ENCODE measurements around the gene ACHE. TPM values are rescaled to one million over a fixed set of nuclear protein-coding genes. Genes with fewer than 3 reads are reported as not detected.

The ACHE gene
- total RNA-seq, 1 donor = under 0.01 TPM

DNA sequence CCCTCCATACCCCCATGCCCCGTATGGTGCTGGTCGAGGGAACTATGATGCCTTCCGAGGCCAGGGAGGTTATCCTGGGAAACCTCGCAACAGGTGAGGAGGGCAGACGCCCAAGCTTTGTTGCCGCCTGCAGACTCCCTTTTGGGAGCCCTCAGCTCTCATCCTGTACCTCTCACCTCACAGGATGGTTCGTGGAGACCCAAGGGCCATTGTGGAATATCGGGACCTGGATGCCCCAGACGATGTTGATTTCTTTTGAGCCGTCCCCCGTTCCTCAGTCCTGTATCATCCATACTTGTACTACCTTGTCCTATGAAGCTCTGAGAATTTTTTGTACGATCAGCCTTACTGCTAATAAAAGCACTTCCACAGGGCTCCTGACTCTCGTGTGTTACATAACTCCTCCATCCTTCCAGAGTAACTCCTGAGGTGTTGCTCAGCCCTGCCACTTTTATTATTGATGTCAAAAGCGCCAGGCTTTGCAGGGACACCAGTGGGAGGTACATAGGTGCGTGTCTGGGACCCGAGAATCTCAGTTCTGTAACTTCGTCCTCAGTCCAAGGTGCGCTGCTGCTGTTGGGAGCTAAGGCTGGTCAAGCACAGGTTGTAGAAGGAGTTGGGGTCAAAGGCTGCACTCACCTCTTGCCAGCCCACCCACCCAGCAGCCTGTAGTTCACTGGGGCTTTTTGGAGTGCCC, 7.2 kb downstream of the ACHE start:
- H3K36me3 ChIP-seq (ENCODE audit: insufficient read depth, low read length) = peaks cover 54% of the 10 kb centered on the region
- DNase-seq (ENCODE audit: insufficient read length, low spot score, missing footprints) = peak; percentile 72
- peaks cover 7% of the 10 kb centered on the region for H4K20me1 ChIP-seq (ENCODE audit: insufficient read depth, low read length)
- TF ChIP-seq, protein P1, sequence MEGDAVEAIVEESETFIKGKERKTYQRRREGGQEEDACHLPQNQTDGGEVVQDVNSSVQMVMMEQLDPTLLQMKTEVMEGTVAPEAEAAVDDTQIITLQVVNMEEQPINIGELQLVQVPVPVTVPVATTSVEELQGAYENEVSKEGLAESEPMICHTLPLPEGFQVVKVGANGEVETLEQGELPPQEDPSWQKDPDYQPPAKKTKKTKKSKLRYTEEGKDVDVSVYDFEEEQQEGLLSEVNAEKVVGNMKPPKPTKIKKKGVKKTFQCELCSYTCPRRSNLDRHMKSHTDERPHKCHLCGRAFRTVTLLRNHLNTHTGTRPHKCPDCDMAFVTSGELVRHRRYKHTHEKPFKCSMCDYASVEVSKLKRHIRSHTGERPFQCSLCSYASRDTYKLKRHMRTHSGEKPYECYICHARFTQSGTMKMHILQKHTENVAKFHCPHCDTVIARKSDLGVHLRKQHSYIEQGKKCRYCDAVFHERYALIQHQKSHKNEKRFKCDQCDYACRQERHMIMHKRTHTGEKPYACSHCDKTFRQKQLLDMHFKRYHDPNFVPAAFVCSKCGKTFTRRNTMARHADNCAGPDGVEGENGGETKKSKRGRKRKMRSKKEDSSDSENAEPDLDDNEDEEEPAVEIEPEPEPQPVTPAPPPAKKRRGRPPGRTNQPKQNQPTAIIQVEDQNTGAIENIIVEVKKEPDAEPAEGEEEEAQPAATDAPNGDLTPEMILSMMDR (IDR thresholded peaks at IDR 0.05; ENCODE audit: extremely low read depth, low read depth, low read length) = no peak
- H3K4me3 ChIP-seq (ENCODE audit: insufficient read depth, low read length) = peak overlapping the region; percentile 79
- H3K9me3 ChIP-seq (ENCODE audit: low read depth, low read length) = no peaks in the 10 kb centered on the region
- H3K27me3 ChIP-seq (ENCODE audit: insufficient read depth, low read length) = no peaks in the 10 kb centered on the region
- H2AFZ ChIP-seq (ENCODE audit: low read length) = no peak overlapping the region
- H3K4me2 ChIP-seq (ENCODE audit: insufficient read depth, low read length) = peak overlapping the region; percentile 82
- H3K4me1 ChIP-seq (ENCODE audit: insufficient read depth, low read length) = peaks cover 22% of the 10 kb centered on the region
- peaks cover 47% of the 10 kb centered on the region for H3K79me2 ChIP-seq (ENCODE audit: insufficient read depth, low read length)
- peak overlapping the region; percentile 56 for H3K27ac ChIP-seq (ENCODE audit: low read depth, low read length)

DNA sequence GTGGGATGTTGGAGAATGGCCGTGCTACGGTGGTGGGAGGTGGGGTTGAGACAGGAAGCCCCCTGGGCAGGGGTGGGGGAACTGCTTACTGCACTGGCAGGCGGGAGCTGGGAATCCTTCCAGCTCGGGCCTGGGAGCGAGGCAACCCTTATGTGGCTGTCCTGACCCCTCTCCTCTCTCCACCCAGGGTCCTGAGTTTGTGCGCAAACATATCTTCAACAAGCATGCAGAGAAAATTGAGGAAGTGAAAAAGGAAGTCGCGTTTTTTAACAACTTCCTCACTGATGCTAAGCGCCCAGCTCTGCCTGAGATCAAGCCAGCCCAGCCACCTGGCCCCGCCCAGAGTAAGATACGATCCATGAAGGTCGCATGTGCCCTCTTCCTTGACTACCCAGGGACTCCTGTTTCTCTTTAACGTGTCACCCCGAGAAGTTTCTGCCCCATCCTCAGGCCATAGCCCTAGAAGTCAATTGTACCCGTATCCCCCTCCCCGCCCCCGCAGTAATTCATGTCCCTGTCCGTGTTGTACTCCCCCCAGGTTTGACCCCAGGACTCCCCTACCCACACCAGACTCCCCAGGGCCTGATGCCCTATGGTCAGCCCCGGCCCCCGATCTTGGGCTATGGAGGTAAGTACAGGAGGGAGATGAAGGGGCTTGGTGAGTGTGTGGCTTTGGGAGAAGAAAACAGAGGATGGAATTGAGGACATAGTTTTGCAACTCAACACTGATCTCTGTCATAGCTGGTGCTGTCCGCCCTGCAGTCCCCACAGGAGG, 8.0 kb downstream of the ACHE start:
- Histone ChIP-seq H2AFZ (ENCODE audit: low read length) (no peak overlapping the region), H3K36me3 (ENCODE audit: insufficient read depth, low read length) (peaks cover 61% of the 10 kb centered on the region), H3K4me3 (ENCODE audit: insufficient read depth, low read length) (no peak overlapping the region), H3K27ac (ENCODE audit: low read depth, low read length) (no peak overlapping the region), H3K79me2 (ENCODE audit: insufficient read depth, low read length) (peaks cover 54% of the 10 kb centered on the region), H4K20me1 (ENCODE audit: insufficient read depth, low read length) (peaks cover 7% of the 10 kb centered on the region), H3K4me1 (ENCODE audit: insufficient read depth, low read length) (peaks cover 22% of the 10 kb centered on the region), H3K9me3 (ENCODE audit: low read depth, low read length) (no peaks in the 10 kb centered on the region), H3K27me3 (ENCODE audit: insufficient read depth, low read length) (no peaks in the 10 kb centered on the region), H3K4me2 (ENCODE audit: insufficient read depth, low read length) (peak overlapping the region; percentile 82)
- TF ChIP-seq, protein P1 (IDR thresholded peaks at IDR 0.05; ENCODE audit: extremely low read depth, low read depth, low read length) = no peak
- DNase-seq (ENCODE audit: insufficient read length, low spot score, missing footprints) = peak; percentile 84

DNA sequence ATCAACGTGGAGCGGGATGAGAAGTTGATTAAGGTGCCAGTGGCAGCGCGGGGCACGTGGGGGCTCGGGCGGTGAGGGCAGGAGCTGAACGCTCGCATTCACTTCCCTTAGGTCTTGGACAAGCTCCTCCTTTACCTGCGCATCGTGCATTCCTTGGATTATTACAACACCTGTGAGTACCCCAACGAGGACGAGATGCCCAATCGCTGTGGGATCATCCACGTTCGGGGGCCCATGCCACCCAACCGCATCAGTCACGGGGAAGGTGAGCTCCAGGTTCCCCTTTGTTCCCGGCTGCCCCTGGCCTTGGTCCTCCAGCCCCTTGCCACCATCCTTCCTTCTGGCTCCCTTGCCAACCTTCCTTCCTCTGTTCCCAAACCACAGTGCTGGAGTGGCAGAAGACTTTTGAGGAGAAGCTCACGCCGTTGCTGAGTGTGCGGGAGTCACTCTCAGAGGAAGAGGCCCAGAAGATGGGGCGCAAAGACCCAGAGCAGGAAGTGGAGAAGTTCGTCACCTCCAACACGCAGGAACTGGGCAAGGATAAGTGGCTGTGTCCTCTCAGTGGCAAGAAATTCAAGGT, 8.7 kb downstream of the ACHE start:
- H3K79me2 ChIP-seq (ENCODE audit: insufficient read depth, low read length) = peaks cover 58% of the 10 kb centered on the region
- H3K27ac ChIP-seq (ENCODE audit: low read depth, low read length) = no peak overlapping the region
- TF ChIP-seq, protein P1 (IDR thresholded peaks at IDR 0.05; ENCODE audit: extremely low read depth, low read depth, low read length) = no peak
- H3K9me3 ChIP-seq (ENCODE audit: low read depth, low read length) = no peaks in the 10 kb centered on the region
- peaks cover 10% of the 10 kb centered on the region for H4K20me1 ChIP-seq (ENCODE audit: insufficient read depth, low read length)
- peaks cover 67% of the 10 kb centered on the region for H3K36me3 ChIP-seq (ENCODE audit: insufficient read depth, low read length)
- no peak overlapping the region for H3K4me2 ChIP-seq (ENCODE audit: insufficient read depth, low read length)
- H3K4me1 ChIP-seq (ENCODE audit: insufficient read depth, low read length) = peaks cover 22% of the 10 kb centered on the region
- peak; percentile 42 for DNase-seq (ENCODE audit: insufficient read length, low spot score, missing footprints)
- no peak overlapping the region for H3K4me3 ChIP-seq (ENCODE audit: insufficient read depth, low read length)
- H2AFZ ChIP-seq (ENCODE audit: low read length) = no peak overlapping the region
- H3K27me3 ChIP-seq (ENCODE audit: insufficient read depth, low read length) = no peaks in the 10 kb centered on the region
